SK-N-SH (cell line): ENCODE measurements around the gene TP53I11. TPM values are rescaled to one million over a fixed set of nuclear protein-coding genes. Genes with fewer than 3 reads are reported as not detected.

Experiments used
- CTCF ChIA-PET: fragments of 300-600, 350-600 bp; formaldehyde crosslinking; extraction: SDS; loops from one replicate; lab custom pipeline; 2021; lab: Yijun Ruan, JAX
- POLR2A ChIA-PET: fragments of 350-600 bp; sonication (Branson Sonifier 250); formaldehyde crosslinking; extraction: SDS; loops from one replicate; lab custom pipeline; 2020; ENCODE audit warnings: antibody characterized with exemption, inconsistent platforms; lab: Yijun Ruan, JAX
- DNase-seq: peaks from one replicate; pipeline ENCODE4 v3.0.0; 2012
- H2AFZ ChIP-seq: fragments of 200-600 bp; sonication (generic); 2 replicates; pipeline ENCODE4 v1.8.1; 2016; ENCODE audit warnings: antibody characterized with exemption, mild to moderate bottlenecking, low read depth
- H3F3A ChIP-seq: fragments of 200-600 bp; sonication (generic); replicated peaks from 2 replicates; pipeline ENCODE3; 2016; ENCODE audit warnings: antibody characterized with exemption, mild to moderate bottlenecking; ENCODE audit not compliant: insufficient read depth
- H3K27ac ChIP-seq, 2 experiments: fragments of 200-500 bp in 1 of 2; fragments of 200-600 bp in 1 of 2; sonication (Bioruptor generic) in 1 of 2; sonication (generic), shearing (Covaris generic) in 1 of 2; 2 replicates each; pipeline versions ENCODE4 v1.5.1 to v1.6.1; 2014 to 2016; ENCODE audit warnings: low read depth in 2 of 2, inconsistent platforms in 1 of 2, low read length in 1 of 2, mild to moderate bottlenecking in 1 of 2, mixed read lengths in 1 of 2
- H3K27me3 ChIP-seq: fragments of 200-600 bp; sonication (generic), shearing (Covaris generic); 2 replicates; pipeline ENCODE4 v1.6.1; 2016; ENCODE audit warnings: mixed run types; ENCODE audit not compliant: insufficient read depth
- H3K36me3 ChIP-seq, 2 experiments: fragments of 200-500 bp in 1 of 2; fragments of 200-600 bp in 1 of 2; sonication (Bioruptor generic) in 1 of 2; sonication (generic) in 1 of 2; replicated peaks in 1 of 2; 2 replicates each; pipeline versions ENCODE3 to v1.5.1; 2014 to 2016; ENCODE audit warnings: low read length in 1 of 2, mild to moderate bottlenecking in 1 of 2; ENCODE audit not compliant: insufficient read depth in 2 of 2, control insufficient read depth in 1 of 2
- H3K4me1 ChIP-seq, 2 experiments: fragments of 200-500 bp in 1 of 2; fragments of 200-600 bp in 1 of 2; sonication (Bioruptor generic) in 1 of 2; sonication (generic), shearing (Covaris generic) in 1 of 2; 2 replicates each; pipeline versions ENCODE4 v1.5.1 to v1.6.1; 2014 to 2016; ENCODE audit warnings: low read depth in 1 of 2, low read length in 1 of 2, mixed run types in 1 of 2; ENCODE audit not compliant: insufficient read depth in 2 of 2, control insufficient read depth in 1 of 2
- H3K4me2 ChIP-seq: fragments of 200-600 bp; sonication (generic), shearing (Covaris generic); 2 replicates; pipeline ENCODE4 v1.6.1; 2017; ENCODE audit warnings: mixed run types
- H3K4me3 ChIP-seq, 2 experiments: fragments of 200-500 bp in 1 of 2; fragments of 200-600 bp in 1 of 2; sonication (Bioruptor generic) in 1 of 2; sonication (generic), shearing (Covaris generic) in 1 of 2; 2 replicates each; pipeline versions ENCODE4 v1.5.1 to v1.8.1; 2014 to 2016; ENCODE audit warnings: low read depth in 2 of 2, inconsistent platforms in 1 of 2, low read length in 1 of 2, mild to moderate bottlenecking in 1 of 2, mixed read lengths in 1 of 2, moderate library complexity in 1 of 2
- H3K79me2 ChIP-seq: fragments of 200-600 bp; sonication (generic); 2 replicates; pipeline ENCODE4 v1.8.1; 2017; ENCODE audit warnings: mild to moderate bottlenecking; ENCODE audit not compliant: insufficient read depth
- H3K9ac ChIP-seq: fragments of 200-600 bp; sonication (generic); 2 replicates; pipeline ENCODE4 v1.6.1; 2017; ENCODE audit warnings: mixed run types
- H3K9me2 ChIP-seq: fragments of 200-600 bp; sonication (generic); 2 replicates; pipeline ENCODE4 v1.6.1; 2017; ENCODE audit warnings: mixed run types
- H3K9me3 ChIP-seq: fragments of 200-600 bp; sonication (generic); 2 replicates; pipeline ENCODE4 v1.6.1; 2017; ENCODE audit warnings: mixed run types, mild to moderate bottlenecking, moderate library complexity
- H4K20me1 ChIP-seq: fragments of 200-600 bp; sonication (generic); 2 replicates; pipeline ENCODE4 v1.6.1; 2017; ENCODE audit warnings: mild to moderate bottlenecking, mixed run types; ENCODE audit not compliant: insufficient read depth
- EP300 ChIP-seq, 2 experiments: IDR thresholded peaks; 2 replicates each; pipeline versions ENCODE4 v1.4.0 to v1.6.1; 2012; ENCODE audit warnings: borderline replicate concordance in 1 of 2, low read depth in 1 of 2, low read length in 1 of 2
- EZH2phosphoT487 ChIP-seq: fragments of 200-600 bp; sonication (generic); IDR thresholded peaks from 2 replicates; pipeline ENCODE4 v1.6.1; 2017; ENCODE audit warnings: low read depth, mixed run types, mild to moderate bottlenecking, antibody characterized with exemption, moderate library complexity, borderline replicate concordance
- FOSL2 ChIP-seq: IDR thresholded peaks from 2 replicates; pipeline ENCODE4 v1.4.0; 2012; ENCODE audit warnings: low read depth, mild to moderate bottlenecking, moderate library complexity, borderline replicate concordance
- FOXJ3 ChIP-seq: sonication (generic); formaldehyde crosslinking; IDR thresholded peaks from 2 replicates; pipeline ENCODE4 v1.5.1; 2020; ENCODE audit warnings: mild to moderate bottlenecking, missing genetic modification reagents
- GABPA ChIP-seq: IDR thresholded peaks from 2 replicates; pipeline ENCODE4 v1.4.0; 2012; ENCODE audit warnings: low read depth, mild to moderate bottlenecking
- JUND ChIP-seq: IDR thresholded peaks from 2 replicates; pipeline ENCODE4 v1.4.0; 2012
- MXI1 ChIP-seq: IDR thresholded peaks from 2 replicates; pipeline ENCODE4 v1.6.1; 2012; ENCODE audit warnings: mild to moderate bottlenecking, low read depth, low read length, improper control_type of control experiment
- NRF1 ChIP-seq: IDR thresholded peaks from 2 replicates; pipeline ENCODE4 v1.6.1; 2012; ENCODE audit warnings: low read depth, mild to moderate bottlenecking, low read length
- POLR2AphosphoS5 ChIP-seq: IDR thresholded peaks from 2 replicates; pipeline ENCODE4 v1.6.1; 2012; ENCODE audit warnings: low read depth, low read length
- RAD21 ChIP-seq: IDR thresholded peaks from 2 replicates; pipeline ENCODE4 v1.6.1; 2012; ENCODE audit warnings: mild to moderate bottlenecking, low read length
- RCOR1 ChIP-seq: fragments of 150-350 bp; IDR thresholded peaks from 2 replicates; pipeline ENCODE4 v1.6.1; 2017; ENCODE audit warnings: antibody characterized with exemption, low read length
- RFX5 ChIP-seq: IDR thresholded peaks from 2 replicates; pipeline ENCODE4 v1.6.1; 2012; ENCODE audit warnings: mild to moderate bottlenecking, improper control_type of control experiment, low read length
- SIN3A ChIP-seq: IDR thresholded peaks from 2 replicates; pipeline ENCODE4 v1.6.1; 2012; ENCODE audit warnings: low read depth, mild to moderate bottlenecking, low read length, moderate library complexity, borderline replicate concordance
- SMC3 ChIP-seq: IDR thresholded peaks from 2 replicates; pipeline ENCODE4 v1.6.1; 2012; ENCODE audit warnings: low read depth, low read length, improper control_type of control experiment
- TAF1 ChIP-seq: IDR thresholded peaks from 2 replicates; pipeline ENCODE4 v1.6.1; 2012; ENCODE audit warnings: low read depth, mild to moderate bottlenecking, low read length, moderate library complexity, borderline replicate concordance
- TCF12 ChIP-seq: IDR thresholded peaks from 2 replicates; pipeline ENCODE4 v1.4.0; 2012
- TEAD4 ChIP-seq: IDR thresholded peaks from 2 replicates; pipeline ENCODE4 v1.4.0; 2012; ENCODE audit warnings: mild to moderate bottlenecking, borderline replicate concordance; ENCODE audit not compliant: insufficient read depth
- YY1 ChIP-seq: IDR thresholded peaks from 2 replicates; pipeline ENCODE4 v1.4.0; 2012; ENCODE audit warnings: low read depth, mild to moderate bottlenecking
- WGBS: methylation state at CpG from one replicate; pipeline ENCODE4 v1.1.6; 2017; ENCODE audit warnings: low lambda C conversion rate; 5-methylcytosine and 5-hydroxymethylcytosine counted together
- polyA plus RNA-seq, 3 experiments: library from polyadenylated mRNA; depleted of rRNA; stranded (reverse); fragments of >200 nt; gene quantifications; 2 replicates each; pipeline ENCODE4 v1.2.3, GENCODE V29; 2012
- TF ChIP-seq, protein P1 (sequence below): fragments of 150-350 bp; IDR thresholded peaks from 2 replicates; pipeline ENCODE4 v1.6.1; 2017; ENCODE audit warnings: antibody characterized with exemption, low read length, low read depth, borderline replicate concordance
- TF ChIP-seq, protein P2 (sequence below): IDR thresholded peaks from 2 replicates; pipeline ENCODE4; 2012

Gene TP53I11
- polyA plus RNA-seq, 1 of the 3 experiments (the other 2 are of a cell fraction) = 6.6 TPM

DNA sequence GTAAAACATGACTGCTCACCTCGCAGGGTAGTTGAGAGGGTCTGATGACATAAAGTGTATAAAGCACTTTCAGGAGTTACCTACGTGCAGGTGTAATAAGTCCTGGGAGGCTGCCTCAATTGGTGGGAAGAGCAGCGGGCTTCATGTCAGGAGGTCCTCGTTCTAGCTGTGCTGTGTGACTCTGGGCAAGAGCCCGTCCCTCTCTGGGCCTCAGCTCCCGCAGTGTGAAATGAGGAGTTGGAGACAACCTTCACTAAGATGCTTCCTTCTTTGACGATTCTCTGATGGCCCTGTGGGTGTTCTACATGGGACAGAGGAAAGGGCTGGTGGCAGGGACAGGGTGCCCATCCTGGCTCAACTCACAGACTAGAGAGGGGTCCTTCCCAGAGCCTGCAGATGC lies 57.8 kb downstream of the TP53I11 start (continued):
- no peak for TF ChIP-seq EZH2phosphoT487
- TF ChIP-seq, all 33 proteins: peak for 0

DNA sequence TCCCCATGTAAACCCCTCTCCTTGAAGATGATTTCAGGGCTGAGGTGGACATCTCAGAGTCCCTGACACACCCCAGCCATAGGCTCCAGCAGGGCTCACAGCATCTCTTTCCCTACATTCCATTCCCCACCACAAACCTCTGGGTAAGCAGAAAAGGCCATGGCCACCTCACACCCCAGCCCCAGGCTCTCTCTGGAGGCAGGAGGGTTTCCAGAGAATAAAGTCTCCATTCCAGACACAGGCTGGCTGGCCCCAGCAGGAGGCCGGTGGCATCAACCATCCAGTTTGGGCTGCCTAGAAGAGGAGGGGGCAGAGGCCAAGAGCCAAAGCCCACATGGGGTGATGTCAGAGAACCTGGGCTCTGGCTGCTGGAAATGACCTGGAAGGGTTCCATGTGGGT lies 61.4 kb downstream of the TP53I11 start:
- Histone ChIP-seq H3K27ac (no peak overlapping the region), H3K4me2 (no peak overlapping the region), H3K9me3 (no peaks in the 10 kb centered on the region), H2AFZ (no peak overlapping the region), H3K36me3 (no peaks in the 10 kb centered on the region), H3K4me1 (peaks cover 5 to 43% of the 10 kb centered on the region in 2 experiments; a peak in 1 of 4 replicates), H4K20me1 (no peaks in the 10 kb centered on the region), H3K4me3 (no peak overlapping the region), H3F3A (peaks cover 2% of the 10 kb centered on the region), H3K27me3 (no peaks in the 10 kb centered on the region), H3K9me2 (no peaks in the 10 kb centered on the region), H3K79me2 (no peaks in the 10 kb centered on the region), H3K9ac (no peak overlapping the region)
- 57% methylated on average over 1 of the region's 1 CpG for WGBS
- POLR2A ChIA-PET = no interaction called here
- no peak for TF ChIP-seq TEAD4
- TF ChIP-seq POLR2AphosphoS5 = no peak
- no peak for TF ChIP-seq YY1
- no peak for TF ChIP-seq JUND
- TF ChIP-seq NRF1 = no peak
- no peak for TF ChIP-seq RAD21
- no peak for TF ChIP-seq RCOR1
- no peak for TF ChIP-seq TCF12
- TF ChIP-seq FOSL2 = no peak
- TF ChIP-seq, protein P1, sequence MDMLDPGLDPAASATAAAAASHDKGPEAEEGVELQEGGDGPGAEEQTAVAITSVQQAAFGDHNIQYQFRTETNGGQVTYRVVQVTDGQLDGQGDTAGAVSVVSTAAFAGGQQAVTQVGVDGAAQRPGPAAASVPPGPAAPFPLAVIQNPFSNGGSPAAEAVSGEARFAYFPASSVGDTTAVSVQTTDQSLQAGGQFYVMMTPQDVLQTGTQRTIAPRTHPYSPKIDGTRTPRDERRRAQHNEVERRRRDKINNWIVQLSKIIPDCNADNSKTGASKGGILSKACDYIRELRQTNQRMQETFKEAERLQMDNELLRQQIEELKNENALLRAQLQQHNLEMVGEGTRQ = no peak
- TF ChIP-seq FOXJ3 = no peak
- no peak for TF ChIP-seq GABPA
- no peak for TF ChIP-seq MXI1
- TF ChIP-seq SMC3 = no peak
- TF ChIP-seq TAF1 = no peak
- TF ChIP-seq RFX5 = no peak
- TF ChIP-seq EP300 (IDR thresholded peaks at IDR 0.05; ENCODE audit: borderline replicate concordance in 1 of 2, low read depth in 1 of 2, low read length in 1 of 2) = no peak
- TF ChIP-seq, protein P2, sequence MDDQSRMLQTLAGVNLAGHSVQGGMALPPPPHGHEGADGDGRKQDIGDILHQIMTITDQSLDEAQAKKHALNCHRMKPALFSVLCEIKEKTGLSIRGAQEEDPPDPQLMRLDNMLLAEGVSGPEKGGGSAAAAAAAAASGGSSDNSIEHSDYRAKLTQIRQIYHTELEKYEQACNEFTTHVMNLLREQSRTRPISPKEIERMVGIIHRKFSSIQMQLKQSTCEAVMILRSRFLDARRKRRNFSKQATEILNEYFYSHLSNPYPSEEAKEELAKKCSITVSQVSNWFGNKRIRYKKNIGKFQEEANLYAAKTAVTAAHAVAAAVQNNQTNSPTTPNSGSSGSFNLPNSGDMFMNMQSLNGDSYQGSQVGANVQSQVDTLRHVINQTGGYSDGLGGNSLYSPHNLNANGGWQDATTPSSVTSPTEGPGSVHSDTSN = no peak
- no peak for TF ChIP-seq SIN3A
- CTCF ChIA-PET = interaction anchor here (0.8 to 1.1 kb wide), 4 partner anchors 17 to 66 kb away, joined by 3 read pairs; no protein-coding TSS in a partner anchor
- DNase-seq = no peak
